Ecto neural progenitor cell (in vitro differentiated cells): ENCODE results near the gene LETMD1.
A peak's percentile ranks its signal among the peaks of the same experiment; 100 is the strongest.
"Not testable (repeated sequence)": the region's sequence is repeated elsewhere in the genome, so short reads cannot be mapped to it uniquely, and the experiment has no call there.

Experiments used
- DNase-seq: peaks from one replicate; pipeline ENCODE4 v3.0.0-alpha.2; 2018; ENCODE audit warnings: low spot score

LETMD1 gene

GRCh38 chr12:51077930-51078329, 29.8 kb downstream of the LETMD1 start:
- no peak for DNase-seq

- DNase-seq, result not testable (repeated sequence)
Observed at GRCh38 chr12:51078346-51078745, 30.2 kb downstream of the LETMD1 start.

- not testable (repeated sequence) for DNase-seq
Observed at GRCh38 chr12:51078866-51079265, 30.7 kb downstream of the LETMD1 start.

- no peak for DNase-seq
Observed at GRCh38 chr12:51080136-51080535, 32.0 kb downstream of the LETMD1 start.

GRCh38 chr12:51081421-51081820, 33.3 kb downstream of the LETMD1 start:
- DNase-seq, result no peak

GRCh38 chr12:51082561-51083125, 34.5 kb downstream of the LETMD1 start:
- DNase-seq, result no peak

GRCh38 chr12:51083126-51083833, 35.2 kb downstream of the LETMD1 start, which contains the start of gene CSRNP2:
CSRNP2 (minus strand) TSS chr12:51083596; CDS start chr12:51076561, 7,035 bp downstream.
- peak; percentile 100 for DNase-seq

- DNase-seq, result no peak
Observed at GRCh38 chr12:51085757-51086156, 37.6 kb downstream of the LETMD1 start.

GRCh38 chr12:51086933-51087332, 38.8 kb downstream of the LETMD1 start:
- no peak for DNase-seq

GRCh38 chr12:51087818-51088217, 39.7 kb downstream of the LETMD1 start:
- no peak for DNase-seq

- DNase-seq, result no peak
Observed at GRCh38 chr12:51090705-51091229, 42.6 kb downstream of the LETMD1 start.

GRCh38 chr12:51098611-51099010, 50.5 kb downstream of the LETMD1 start:
- no peak for DNase-seq

- no peak for DNase-seq
Observed at GRCh38 chr12:51103977-51104376, 55.9 kb downstream of the LETMD1 start.

GRCh38 chr12:51108136-51108535, 60.0 kb downstream of the LETMD1 start:
- no peak for DNase-seq
